Gastroesophageal sphincter (tissue), 3 donors: ENCODE data around the gene MBTPS1.

Experiments
- EP300 ChIP-seq: sonication (generic); formaldehyde crosslinking; IDR thresholded peaks from one replicate; pipeline ENCODE4 v1.6.1; 2017; ENCODE audit warnings: antibody characterized with exemption, mild to moderate bottlenecking
- POLR2A ChIP-seq, 2 donors: fragments of 450-650 bp; IDR thresholded peaks; one replicate each; pipeline ENCODE4 v1.6.1; 2017; ENCODE audit warnings: antibody characterized with exemption in 2 of 2, mild to moderate bottlenecking in 2 of 2, moderate library complexity in 1 of 2
- POLR2AphosphoS5 ChIP-seq: sonication (generic); formaldehyde crosslinking; IDR thresholded peaks from one replicate; pipeline ENCODE4 v1.6.1; 2017; ENCODE audit warnings: antibody characterized with exemption
- TF ChIP-seq, protein P1 (sequence below), 4 experiments: fragments of 200-600 bp in 2 of 4; fragments of 450-650 bp in 2 of 4; sonication (generic) in 1 of 4; IDR thresholded peaks; one replicate each; pipeline ENCODE4 v1.5.1; 2017 to 2019; ENCODE audit warnings: antibody characterized with exemption in 4 of 4, mild to moderate bottlenecking in 2 of 4, moderate library complexity in 2 of 4

DNA sequence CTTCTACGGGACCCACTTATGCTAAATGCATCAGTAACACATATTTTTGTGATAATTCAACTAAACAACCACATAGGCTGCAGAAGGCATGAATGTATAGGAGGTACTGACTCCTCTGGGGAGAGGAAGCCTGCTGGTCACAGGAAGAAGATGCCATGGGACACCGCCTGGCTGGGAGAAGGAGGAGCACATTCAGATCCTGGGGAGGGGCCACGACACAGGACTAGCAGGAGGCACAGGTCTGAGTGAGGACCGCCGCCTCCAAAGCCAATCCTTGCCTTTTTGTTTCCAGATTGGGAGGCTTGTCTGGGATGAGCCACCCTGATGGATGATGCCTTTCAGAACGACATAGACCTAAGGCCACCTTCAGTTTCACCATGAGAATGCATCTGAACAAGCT is 34.6 kb downstream of the MBTPS1 start:
- TF ChIP-seq, protein P1, sequence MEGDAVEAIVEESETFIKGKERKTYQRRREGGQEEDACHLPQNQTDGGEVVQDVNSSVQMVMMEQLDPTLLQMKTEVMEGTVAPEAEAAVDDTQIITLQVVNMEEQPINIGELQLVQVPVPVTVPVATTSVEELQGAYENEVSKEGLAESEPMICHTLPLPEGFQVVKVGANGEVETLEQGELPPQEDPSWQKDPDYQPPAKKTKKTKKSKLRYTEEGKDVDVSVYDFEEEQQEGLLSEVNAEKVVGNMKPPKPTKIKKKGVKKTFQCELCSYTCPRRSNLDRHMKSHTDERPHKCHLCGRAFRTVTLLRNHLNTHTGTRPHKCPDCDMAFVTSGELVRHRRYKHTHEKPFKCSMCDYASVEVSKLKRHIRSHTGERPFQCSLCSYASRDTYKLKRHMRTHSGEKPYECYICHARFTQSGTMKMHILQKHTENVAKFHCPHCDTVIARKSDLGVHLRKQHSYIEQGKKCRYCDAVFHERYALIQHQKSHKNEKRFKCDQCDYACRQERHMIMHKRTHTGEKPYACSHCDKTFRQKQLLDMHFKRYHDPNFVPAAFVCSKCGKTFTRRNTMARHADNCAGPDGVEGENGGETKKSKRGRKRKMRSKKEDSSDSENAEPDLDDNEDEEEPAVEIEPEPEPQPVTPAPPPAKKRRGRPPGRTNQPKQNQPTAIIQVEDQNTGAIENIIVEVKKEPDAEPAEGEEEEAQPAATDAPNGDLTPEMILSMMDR (IDR thresholded peaks at IDR 0.05) = no peak
- TF ChIP-seq POLR2A (IDR thresholded peaks at IDR 0.05) = no peak
- TF ChIP-seq EP300 = no peak
- no peak for TF ChIP-seq POLR2AphosphoS5
